ENCODE measurements around the gene RAET1G.
"Not testable (repeated sequence)": the region's sequence is repeated elsewhere in the genome, so short reads cannot be mapped to it uniquely, and the experiment has no call there.

RAET1G gene

DNA sequence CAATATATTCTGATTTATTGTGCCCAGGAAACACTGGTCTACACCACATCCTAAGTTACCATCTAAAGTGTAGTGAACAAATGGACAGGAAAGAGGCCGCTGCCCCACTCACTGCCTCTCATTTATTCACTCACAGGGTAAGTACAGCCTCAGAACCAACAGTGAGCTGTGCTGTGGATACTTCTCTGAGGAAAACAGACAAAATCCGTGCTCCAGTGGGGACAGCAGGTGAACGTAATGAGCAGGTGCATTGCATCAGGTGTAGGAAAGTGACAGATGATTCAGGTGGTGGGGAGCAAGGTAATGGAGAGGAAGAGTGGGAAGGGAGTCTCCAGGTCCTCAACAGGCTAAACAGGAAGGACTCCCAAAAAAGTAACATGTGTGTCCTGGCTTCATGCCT lies 10.5 kb upstream of the RAET1G start:
- no peak for DNase-seq

DNA sequence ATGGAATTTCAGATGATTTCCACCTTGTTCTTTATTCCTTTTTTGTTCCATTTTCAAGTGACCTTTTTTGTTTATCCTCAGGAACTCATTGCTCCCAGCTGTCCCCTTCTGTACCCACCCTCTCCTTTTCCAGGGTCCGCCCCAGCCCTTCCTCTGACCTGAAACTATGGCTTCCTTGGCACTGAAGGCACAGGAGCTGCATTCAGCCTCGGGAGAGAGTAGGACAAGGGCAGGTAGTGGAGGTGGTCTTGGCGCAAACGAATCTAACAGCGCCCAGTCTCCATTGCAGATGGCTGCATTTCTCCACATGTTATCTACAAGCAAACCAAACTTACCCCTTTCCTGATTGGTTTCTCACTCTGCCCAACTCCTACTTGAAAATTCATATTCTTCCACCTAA lies 10.1 kb upstream of the RAET1G start:
- no peak for DNase-seq

DNA sequence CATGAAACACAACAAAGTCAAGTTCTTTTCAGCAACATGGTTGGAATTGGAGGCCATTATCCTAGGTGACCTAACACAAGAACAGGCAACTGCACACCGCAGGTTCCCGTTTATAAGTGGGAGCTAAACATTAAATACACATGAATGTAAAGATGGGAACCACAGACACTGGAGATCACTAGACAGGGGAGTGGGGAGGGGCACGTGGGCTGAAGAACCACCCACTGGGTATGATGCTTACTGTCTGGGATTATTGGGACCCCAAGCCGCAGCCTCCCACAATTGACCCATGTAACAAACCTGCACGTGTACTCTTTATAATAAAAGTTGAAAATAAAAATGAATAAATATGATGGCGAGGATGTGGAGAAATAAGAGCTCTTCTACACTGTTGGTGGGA lies 8.6 kb upstream of the RAET1G start:
- no peak for DNase-seq

DNA sequence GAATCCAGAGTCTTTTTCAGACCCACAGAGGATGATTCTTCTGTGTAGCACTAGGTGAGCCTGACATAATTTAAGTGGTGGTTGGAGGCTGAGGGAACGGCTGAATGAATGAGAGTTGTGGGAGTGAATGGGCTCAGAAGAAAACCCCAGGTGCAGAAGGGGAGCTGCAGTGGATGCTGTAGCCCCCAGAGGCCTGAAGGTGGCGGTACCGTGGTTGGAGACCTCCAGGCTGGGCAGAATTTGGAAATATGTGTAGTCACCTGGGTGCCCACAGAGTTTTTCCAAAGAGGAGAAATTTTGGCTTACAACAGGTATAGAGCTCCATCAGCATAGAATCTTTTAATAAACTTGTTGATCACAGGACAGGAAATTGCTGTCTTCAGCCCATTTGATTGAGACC lies 6.5 kb upstream of the RAET1G start:
- no peak for DNase-seq

DNA sequence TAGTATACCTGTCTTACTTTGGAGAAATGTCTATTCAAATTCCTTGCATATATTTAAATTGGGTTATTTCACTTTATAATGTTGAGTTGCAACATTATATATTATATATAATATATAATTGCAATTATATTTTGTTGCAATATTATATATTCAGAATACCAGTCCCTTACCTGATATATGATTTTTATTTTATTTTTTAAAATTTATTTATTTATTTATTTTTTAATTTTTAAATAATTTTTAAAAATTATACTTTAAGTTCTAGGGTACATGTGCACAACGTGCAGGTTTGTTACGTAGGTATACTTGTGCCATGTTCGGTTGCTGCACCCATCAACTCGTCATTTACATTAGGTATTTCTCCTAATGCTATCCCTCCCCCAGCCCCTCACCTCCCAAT lies 4.1 kb upstream of the RAET1G start:
- not testable (repeated sequence) for DNase-seq

DNA sequence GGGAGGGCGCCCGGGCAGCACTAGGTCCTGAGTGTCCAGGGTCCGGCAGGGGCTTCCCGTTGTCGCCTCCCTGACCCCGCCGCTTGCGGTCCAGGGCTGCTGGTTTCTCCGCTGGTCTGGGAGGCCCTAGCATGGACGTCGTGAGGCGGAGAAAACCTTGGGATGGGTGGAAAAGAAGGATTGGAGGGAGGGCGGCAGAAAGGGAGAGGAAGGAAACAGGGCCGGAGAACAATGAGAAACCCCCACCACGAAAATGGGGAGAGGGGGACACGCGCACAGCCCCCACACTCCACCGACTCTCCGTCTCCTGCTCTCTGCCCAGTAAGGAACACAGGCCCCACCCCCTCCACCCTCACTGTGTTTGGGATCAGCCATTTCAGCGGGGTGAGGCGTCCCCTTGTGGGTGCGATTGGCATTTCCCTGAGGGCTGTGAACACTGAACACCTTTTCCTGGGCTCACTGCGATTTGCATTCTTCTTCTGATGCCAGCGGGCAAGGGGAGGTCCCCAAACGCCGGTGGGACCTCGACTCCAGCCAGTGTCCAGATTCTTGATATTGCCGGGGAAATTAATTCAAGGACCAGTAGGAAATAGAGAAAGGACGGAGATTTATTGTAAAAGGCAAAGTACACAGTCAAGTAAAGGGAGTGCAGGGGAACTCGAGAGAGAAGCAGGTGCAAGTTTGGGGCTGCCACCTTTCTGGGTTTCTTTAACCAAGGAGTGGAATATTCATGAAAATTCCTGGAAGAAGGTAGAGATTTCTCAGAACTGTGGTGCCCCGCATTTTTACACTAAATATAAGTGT lies 3.3 kb upstream of the RAET1G start:
- peak; percentile 70 for DNase-seq

DNA sequence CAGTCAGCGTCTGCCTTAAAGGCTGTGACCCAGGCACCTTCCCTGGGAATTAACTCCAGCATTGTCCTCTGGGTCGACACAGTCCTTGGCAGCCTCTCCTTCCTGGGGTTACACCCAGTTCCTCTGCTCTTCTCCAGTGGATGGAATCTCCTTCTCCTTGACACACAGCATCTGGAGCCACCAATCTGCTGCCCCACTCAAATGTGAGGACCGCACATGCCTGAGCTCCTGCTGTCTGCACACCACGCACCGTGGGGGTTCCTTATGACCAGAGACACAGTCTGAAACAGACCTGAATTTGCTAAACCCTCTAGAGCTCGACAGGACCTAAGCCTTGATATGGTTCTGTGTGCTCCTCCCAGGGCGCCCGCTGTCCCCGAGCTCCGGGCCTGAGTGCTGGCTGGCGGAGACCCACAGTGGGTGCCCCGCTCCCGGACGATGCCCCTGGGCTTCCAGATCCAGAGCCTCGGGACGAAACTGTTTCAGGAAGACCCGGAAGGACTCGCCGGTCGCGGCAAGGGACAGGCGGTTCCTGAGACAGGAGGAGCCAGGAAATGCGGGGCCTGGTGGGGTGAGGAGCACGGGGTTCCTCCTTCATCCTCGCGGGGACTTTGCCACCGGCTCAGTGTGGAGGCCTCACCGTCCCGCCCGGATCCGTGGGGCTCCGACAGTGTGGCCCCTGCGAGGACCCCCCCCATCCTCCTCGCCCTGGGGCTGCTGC lies 2.5 kb upstream of the RAET1G start:
- DNase-seq, result no peak

DNA sequence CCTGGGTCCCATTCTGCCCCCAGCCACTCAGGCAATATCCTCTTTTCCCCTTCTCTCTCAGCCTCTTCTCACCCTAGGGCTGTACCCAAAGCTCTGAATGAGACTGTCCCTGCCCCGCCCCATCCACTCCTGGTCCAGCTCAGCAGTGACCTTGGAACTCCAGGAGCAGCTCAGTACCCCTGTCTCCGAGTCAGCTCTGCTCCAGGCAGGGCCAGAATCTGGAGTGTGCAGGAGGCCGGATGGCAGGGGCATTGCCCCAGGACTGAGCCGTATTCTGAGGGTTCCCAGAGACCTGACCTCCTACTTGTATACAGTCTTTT lies 2.0 kb upstream of the RAET1G start:
- no peak for DNase-seq

DNA sequence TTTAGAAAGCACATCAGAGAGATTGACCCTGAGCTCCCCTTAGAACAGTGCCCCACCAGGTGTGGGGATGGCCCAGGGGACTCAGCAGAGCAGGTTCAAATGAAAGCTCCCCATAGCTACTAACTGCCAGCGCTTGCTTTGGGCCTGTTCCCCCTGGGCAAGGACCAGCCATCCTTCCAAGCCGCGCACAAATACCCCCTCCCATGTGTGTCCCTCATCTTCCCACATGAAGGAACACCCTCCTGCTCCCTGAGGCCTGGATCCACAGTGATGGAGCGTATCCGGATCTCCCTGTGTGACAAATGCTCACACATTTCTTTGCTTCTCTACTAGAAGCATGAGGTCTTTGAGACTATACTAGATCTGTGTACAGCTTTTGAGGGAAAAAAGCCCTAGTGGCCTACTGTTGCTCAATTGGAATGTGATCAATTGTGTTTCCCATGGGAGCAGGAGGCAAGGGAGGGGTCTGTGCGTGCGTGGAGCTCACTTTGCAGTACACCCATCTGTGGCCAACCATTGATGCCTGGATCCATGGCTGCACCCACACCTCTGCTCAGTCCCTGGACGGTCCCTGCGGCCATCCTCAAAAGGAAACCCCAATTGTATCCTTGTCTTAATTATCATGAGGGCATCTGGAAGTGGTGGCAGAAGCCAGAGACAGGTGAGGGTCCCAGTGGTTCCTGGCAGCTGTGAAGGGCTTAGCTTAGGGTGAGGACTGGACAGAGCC lies 1.4 kb upstream of the RAET1G start:
- DNase-seq, result no peak

DNA sequence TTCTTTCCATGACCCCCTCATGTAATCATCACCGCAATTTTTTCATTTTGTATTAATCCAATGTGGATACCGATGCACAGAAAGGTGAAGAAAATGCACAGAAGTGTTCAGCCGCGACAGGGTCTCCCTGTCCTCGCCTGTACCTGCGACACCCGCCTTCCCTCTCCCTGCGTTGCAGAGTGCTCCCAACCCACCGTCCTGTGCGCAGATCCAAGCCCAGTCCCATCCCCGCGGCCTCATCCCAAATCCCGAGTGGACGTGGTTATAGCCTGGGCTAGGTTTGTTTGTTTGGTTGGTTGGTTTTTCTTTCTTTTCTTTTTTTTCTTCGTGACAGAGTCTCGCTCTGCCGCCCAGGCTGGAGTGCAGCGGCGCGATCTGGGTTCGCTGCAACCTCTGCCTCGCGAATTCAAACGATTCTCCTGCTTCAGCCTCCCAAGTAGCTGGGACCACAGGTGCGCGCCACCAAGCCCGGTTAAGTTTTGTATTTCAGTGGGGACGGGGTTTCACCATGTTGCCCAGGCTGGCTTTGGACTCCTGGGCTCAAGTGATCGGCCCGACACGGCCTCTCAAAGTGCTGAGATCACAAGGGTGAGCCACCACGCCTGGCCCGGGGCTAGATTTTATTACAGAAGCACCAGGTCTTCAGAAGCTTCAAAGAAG lies 536 bp upstream of the RAET1G start:
- DNase-seq, result no peak

DNA sequence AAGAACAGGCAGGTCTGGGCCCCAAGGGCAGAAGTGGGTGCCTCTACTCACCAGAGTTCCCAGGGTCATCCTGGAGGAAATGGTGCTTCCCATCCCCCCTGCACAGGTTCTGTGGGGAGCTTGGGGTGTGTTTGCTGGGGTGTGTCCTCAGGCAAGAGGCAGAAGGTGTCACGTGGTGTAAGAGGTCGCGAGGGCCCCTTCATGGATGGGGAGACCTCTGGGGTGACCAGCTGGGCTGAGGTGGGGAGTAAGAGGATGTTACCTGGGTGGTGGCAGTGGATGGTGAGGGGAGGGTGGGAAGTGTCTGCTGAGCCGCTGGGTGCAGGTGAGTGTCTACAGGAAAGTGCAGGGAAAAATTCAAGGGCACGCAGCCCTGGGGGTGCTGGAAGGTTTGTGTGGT lies 830 bp downstream of the RAET1G start:
- not testable (repeated sequence) for DNase-seq

DNA sequence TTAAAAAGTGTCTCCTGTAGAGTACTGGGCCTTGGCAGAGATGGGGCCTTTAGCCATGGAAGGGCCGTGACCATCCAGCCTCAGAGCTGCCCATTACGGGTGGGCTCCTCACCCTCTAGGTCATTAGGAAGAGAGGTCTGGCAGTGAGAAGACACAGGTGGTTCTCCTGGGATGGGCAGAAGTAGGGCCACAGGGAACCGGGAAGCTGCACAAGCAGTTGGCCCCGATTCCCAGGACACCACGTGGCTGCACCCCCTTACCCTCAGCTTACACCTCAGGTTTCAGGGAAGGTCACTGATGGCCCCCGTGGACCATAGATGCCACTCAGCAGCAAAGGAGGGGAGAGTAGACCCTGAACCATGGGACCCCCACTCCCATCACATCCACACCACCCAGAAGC lies 1.6 kb downstream of the RAET1G start:
- DNase-seq, result no peak

DNA sequence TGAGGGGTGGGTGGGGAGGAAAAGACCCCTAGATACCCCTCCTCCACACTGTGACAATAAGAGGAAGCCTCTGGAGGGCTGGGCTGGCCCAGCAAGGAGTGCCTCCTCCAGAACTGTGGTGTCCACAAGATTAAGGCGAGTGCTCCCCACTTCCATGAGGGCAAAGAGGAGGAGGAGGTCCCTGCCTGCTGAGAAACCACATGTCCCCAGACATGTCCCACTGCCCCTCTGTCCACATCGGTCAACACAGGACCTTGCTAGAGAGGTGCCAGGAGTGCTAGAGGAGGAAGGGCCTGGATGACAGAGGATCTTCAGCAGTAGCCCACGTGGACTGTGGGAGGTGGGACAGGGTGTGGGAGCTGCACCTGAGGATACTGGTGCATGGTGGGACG lies 3.1 kb downstream of the RAET1G start:
- DNase-seq, result no peak

DNA sequence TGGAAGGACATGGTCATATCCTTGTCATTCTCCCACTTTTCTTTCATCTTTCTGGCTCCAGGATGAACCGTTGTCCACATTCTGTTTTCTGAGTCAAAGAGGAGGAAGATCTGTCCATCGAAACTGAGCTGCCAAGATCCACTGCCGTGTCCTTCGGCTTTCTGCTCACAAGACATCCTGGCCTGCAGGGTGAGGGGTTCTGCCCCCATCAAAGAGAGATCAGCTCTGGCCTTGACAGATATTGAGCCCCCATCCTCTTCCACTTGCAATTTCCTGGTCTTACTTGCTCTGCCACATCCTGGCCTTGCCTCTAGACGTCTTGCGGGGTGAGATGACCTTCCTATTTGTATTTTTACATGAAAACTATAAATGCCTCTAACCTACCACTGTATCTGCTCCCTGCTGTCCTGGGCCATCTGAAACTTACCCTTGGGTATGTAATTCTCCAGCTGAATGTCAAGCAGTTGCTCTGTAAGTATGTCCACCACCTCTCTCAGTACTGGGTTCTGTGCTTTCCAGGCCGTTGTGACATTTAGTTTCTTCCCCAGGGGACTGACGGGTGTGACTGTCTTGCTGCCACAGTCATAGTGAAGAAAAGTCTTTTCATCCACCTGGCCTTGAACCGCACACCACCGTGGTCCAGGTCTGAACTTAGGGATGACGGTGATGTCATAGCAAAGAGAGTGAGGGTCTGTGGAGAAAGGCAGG lies 3.6 kb downstream of the RAET1G start:
- DNase-seq, result not testable (repeated sequence)

DNA sequence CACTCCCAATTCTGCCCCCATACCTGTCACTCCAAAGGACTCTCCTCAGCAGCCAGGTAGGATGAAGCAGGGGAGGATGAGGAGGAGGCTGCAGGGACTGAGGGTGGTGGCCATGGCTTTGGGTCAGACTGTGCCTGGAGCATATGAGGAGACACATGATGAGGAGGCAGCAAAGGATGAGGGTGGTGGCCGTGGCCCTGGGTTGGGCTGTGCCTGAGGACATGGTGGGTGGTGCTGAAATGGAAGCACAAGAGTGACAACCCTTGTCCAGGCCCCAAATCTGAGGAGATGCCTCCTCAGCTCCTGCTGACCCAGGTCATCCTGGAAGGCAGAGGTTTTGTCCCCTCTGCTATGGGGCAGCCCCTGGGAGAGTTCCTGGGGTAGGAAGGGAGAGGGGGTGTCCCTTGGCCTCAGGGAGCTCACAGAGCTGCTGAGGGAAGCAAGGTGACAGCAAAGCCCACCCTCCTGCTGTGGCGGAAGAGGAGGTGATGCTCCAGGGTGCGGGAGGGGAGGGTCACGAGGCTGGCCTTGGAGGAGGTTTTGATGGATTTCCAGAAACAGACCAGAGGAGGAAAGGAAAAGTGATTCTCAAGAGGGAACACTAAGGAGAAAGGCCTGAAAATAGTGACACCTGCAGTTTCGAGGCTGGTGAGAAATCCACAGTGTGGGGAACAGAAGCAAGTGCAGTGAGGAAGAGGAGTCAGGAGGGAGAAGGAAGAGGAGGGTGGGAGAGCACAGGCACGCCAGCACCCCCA lies 4.6 kb downstream of the RAET1G start:
- no peak for DNase-seq

DNA sequence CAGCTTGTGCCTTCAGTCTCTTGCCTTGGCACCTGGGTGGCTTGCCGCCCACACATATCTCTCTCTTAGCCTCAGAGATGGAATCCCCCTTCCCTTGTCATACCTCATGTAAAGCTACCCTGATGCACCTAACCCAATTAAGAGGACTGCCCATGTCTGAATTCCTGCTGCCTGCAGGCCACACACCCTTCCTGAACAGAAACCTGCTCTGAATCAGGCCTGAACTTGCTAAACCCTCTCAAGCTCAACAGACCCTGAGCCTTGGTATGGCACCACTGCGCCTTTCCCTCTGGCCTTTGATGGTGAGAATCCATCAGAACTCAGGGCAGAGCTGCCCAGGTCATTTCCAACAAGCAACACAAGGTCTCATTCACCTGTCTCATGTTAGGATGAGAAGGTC lies 5.2 kb downstream of the RAET1G start:
- no peak for DNase-seq

DNA sequence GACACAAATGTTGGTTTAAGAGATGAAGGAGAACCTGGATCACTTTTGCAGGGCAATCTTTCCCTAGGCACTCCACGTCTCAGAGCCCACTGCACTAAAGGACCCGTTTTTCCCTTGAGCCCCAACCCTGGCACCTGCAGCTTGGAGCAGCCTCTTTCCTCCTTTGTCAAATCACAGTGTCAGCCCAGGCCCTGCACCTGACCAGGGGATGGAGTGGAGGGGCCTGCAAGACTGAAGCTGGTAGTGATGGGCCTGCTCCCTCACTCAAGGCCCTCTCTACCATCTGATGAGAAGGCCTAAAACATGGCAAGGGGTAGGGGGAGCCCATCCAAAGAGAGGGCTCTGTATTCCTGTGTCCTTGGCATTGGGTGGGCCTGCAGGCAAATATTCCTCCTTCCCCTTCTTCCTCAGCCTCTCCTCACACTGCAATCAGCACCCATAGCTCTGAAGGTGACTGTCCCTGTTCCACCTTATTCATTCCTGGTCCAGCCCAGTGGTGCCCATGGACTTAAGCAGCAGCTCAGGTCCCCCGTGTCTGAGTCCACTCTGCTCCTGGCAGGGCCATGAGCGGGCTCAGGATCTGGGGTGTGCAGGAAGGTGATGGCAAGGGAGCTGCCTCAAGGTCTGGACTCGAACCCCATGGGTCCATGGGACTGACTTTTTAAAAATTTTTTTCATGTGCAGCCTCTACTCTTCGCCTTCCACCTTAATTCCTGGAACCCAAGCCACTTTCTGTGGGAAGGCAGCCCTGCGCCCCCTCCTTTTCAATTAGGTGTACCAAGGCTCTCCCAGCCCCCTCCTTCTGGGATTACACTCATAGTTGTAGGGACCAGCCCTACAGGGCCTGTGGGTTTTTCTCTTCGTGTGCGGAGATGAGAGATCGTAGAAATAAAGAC lies 6.7 kb downstream of the RAET1G start:
- DNase-seq, result no peak

DNA sequence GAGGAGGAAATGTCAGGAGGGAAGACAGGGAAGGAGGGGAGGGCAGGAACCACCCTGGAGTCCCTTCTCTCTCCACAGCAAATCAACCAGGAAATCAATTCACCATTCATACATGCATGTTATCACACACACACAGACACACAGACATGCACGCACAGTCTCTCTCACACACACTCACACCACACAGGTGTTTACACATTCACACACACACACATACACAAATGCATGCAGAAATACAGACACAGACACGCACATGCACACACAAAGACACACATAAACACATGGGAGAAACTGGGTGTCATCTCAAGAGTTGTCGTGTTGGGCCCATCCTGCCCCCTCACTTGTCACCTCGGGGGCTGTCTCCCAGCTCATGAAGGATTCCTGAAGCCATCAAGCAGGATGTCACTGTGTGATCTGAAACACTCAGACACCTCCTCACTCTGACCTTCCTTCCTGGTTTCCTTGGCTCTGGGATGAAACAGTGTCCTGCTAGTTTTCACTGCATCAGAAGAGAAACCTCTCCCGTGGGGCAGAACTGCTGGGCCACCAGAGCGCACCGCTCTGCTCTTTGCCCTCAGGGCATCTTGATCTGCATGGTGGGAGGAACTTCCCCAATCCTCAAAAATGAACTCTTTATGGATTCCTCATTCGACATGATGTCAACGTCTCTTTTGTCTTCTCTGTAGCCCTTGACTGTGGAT lies 9.2 kb downstream of the RAET1G start:
- DNase-seq, result no peak

DNA sequence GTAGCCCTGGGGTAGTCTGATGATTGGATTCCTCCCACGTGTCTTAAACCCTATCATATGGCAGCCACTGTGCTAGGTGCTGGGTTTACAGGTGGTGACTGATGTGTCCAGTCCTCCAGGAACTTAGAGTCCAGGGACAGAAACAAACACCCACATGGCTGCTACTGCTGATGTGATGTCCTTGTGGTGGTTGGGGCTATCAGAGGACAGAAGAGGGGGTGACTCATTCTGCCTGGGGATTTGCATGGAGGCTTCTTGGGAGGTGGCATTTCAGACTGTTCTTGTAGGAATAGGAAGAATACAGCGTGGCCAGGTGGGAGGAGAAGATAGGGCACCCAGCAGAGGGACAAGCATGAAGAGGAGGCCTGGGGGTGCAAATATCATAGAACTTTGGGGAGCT lies 9.8 kb downstream of the RAET1G start:
- DNase-seq, result no peak

DNA sequence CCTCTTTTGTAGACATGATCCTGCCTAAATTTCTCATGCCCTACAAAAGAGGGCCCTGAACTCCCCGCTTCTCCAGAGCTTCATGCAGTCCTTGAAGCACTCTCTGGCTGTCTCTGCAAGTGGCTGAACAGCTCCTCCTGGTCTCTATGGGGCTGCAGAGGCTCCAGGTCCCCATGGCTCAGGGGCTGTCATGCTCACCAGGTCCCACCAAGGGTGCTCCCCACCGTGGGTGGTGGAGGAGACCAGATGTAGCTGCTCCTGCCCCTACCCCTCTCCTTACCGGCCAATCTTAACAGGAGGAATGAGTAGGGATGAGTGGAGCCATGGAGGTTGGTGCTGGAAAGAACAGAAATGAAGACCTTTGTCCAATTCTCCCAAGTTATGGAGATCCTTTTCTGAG lies 10.2 kb downstream of the RAET1G start:
- not testable (repeated sequence) for DNase-seq

All from stimulated activated CD4-positive, alpha-beta T cell treated with anti-CD3 and anti-CD28 coated beads, Interleukin-12 subunit alpha, Interleukin-12 subunit beta, amount 100 ng/mL, for 4 hours (primary cell).